Lower lobe of right lung (tissue), 2 donors: Measurements from ENCODE around the gene HOXB1. TPM values are rescaled to one million over a fixed set of nuclear protein-coding genes. Genes with fewer than 3 reads are reported as not detected.

Experiments
- ATAC-seq, 2 donors: fragments of 200-7000 bp; cut with Tn5 transposase; one replicate each; pipeline ENCODE4 v1.9.1; 2020 to 2022; ENCODE audit warnings: mild to moderate bottlenecking in 2 of 2, moderate library complexity in 2 of 2
- DNase-seq: peaks from one replicate; pipeline ENCODE4 v3.0.0-alpha.2; 2020
- H3K27ac ChIP-seq: fragments of 200-600 bp; one replicate; pipeline ENCODE4 v1.8.0; 2022
- H3K27me3 ChIP-seq: fragments of 200-600 bp; one replicate; pipeline ENCODE4 v1.8.0; 2022; ENCODE audit warnings: low read depth
- H3K36me3 ChIP-seq: fragments of 200-600 bp; one replicate; pipeline ENCODE4 v1.8.0; 2022; ENCODE audit warnings: mild to moderate bottlenecking
- H3K4me1 ChIP-seq: fragments of 200-600 bp; one replicate; pipeline ENCODE4 v1.8.0; 2022
- H3K4me3 ChIP-seq: fragments of 200-600 bp; one replicate; pipeline ENCODE4 v1.8.0; 2022; ENCODE audit warnings: mild to moderate bottlenecking
- H3K9me3 ChIP-seq: fragments of 200-600 bp; one replicate; pipeline ENCODE4 v1.8.0; 2022
- CTCF ChIP-seq: fragments of 200-600 bp; IDR thresholded peaks from one replicate; pipeline ENCODE4 v1.8.0; 2022; ENCODE audit warnings: antibody characterized with exemption, mild to moderate bottlenecking
- intact Hi-C: fragments of 100-400 bp; cut with DNase I; formaldehyde crosslinking; loops from one replicate; pipeline ENCODE4 v1.11.0; 2022
- total RNA-seq: library from RNA; stranded (reverse); fragmentation: NEBNext Ultra II Directional; extraction: Animal tissue kit (Norgen Biotek cat#: 25700); gene quantifications from one replicate; pipeline ENCODE4 v1.2.1, GENCODE V29; 2021
- donor health status: DM: no; HTN: yes; CAD: no; lungs with severe emphysema.

HOXB1 gene
- total RNA-seq, 1 donor from 2014 or later = not detected

- peaks cover 29% of the 10 kb centered on the region for H3K4me1 ChIP-seq
- no peaks in the 10 kb centered on the region for H3K36me3 ChIP-seq
- no peak for TF ChIP-seq CTCF
- ATAC-seq (no peak), DNase-seq (no peak)
- no peaks in the 10 kb centered on the region for H3K9me3 ChIP-seq
- H3K27me3 ChIP-seq = peaks cover 91% of the 10 kb centered on the region
- peak overlapping the region; percentile 62 for H3K4me3 ChIP-seq
- H3K27ac ChIP-seq = peak overlapping the region; percentile 92
- intact Hi-C loops = no loop called here
Measured at GRCh38 chr17:48577330-48577945, 46.6 kb upstream of the HOXB1 start.

- Histone ChIP-seq H3K4me1 (peaks cover 21% of the 10 kb centered on the region), H3K27ac (peak overlapping the region; percentile 92), H3K9me3 (no peaks in the 10 kb centered on the region), H3K36me3 (no peaks in the 10 kb centered on the region), H3K27me3 (peaks cover 83% of the 10 kb centered on the region), H3K4me3 (peak overlapping the region; percentile 62)
- peak in 1 of 2 donors; percentile 18 for ATAC-seq
- DNase-seq = no peak
- intact Hi-C loops = no loop called here
- TF ChIP-seq CTCF = no peak
Measured at GRCh38 chr17:48576479-48577309, 45.9 kb upstream of the HOXB1 start.

- Histone ChIP-seq H3K4me1 (peaks cover 21% of the 10 kb centered on the region), H3K36me3 (no peaks in the 10 kb centered on the region), H3K27ac (peak overlapping the region; percentile 92), H3K27me3 (peaks cover 81% of the 10 kb centered on the region), H3K9me3 (no peaks in the 10 kb centered on the region), H3K4me3 (peak overlapping the region; percentile 62)
- intact Hi-C loops = no loop called here
- no peak for TF ChIP-seq CTCF
- no peak for DNase-seq
- no peak for ATAC-seq
Measured at GRCh38 chr17:48575673-48576478, 45.1 kb upstream of the HOXB1 start.

- H3K27ac ChIP-seq = peak overlapping the region; percentile 92
- intact Hi-C loops = no loop called here
- peaks cover 21% of the 10 kb centered on the region for H3K4me1 ChIP-seq
- no peaks in the 10 kb centered on the region for H3K9me3 ChIP-seq
- DNase-seq (no peak), ATAC-seq (no peak)
- TF ChIP-seq CTCF = no peak
- H3K27me3 ChIP-seq = peaks cover 81% of the 10 kb centered on the region
- no peaks in the 10 kb centered on the region for H3K36me3 ChIP-seq
- peak overlapping the region; percentile 62 for H3K4me3 ChIP-seq
Measured at GRCh38 chr17:48575066-48575582, 44.3 kb upstream of the HOXB1 start.

- peaks cover 21% of the 10 kb centered on the region for H3K4me1 ChIP-seq
- intact Hi-C loops = no loop called here
- H3K9me3 ChIP-seq = no peaks in the 10 kb centered on the region
- no peak for DNase-seq
- H3K27ac ChIP-seq = peak overlapping the region; percentile 92
- peaks cover 81% of the 10 kb centered on the region for H3K27me3 ChIP-seq
- no peak for ATAC-seq
- peak overlapping the region; percentile 62 for H3K4me3 ChIP-seq
- H3K36me3 ChIP-seq = no peaks in the 10 kb centered on the region
- TF ChIP-seq CTCF = no peak
Measured at GRCh38 chr17:48574505-48575065, 43.8 kb upstream of the HOXB1 start.
